H1 (cell line): ENCODE measurements around the gene XRN2. TPM values are rescaled to one million over a fixed set of nuclear protein-coding genes. Genes with fewer than 3 reads are reported as not detected.

Source experiments
- ATF2 ChIP-seq: IDR thresholded peaks from 2 replicates; pipeline ENCODE4 v1.6.1; 2012; ENCODE audit warnings: low read length, inconsistent platforms
- EP300 ChIP-seq, 2 experiments: IDR thresholded peaks; 1 replicate in 1 of 2; 2 replicates in 1 of 2; pipeline ENCODE4 v1.6.1; 2011 to 2012; ENCODE audit warnings: low read depth in 2 of 2, low read length in 2 of 2, mild to moderate bottlenecking in 2 of 2, borderline replicate concordance in 1 of 2, inconsistent platforms in 1 of 2, moderate library complexity in 1 of 2
- RAD21 ChIP-seq, 2 experiments: IDR thresholded peaks in 1 of 2; conservative IDR thresholded peaks in 1 of 2; 2 replicates each; pipeline ENCODE4 v1.6.1; 2011; ENCODE audit warnings: low read depth in 2 of 2, low read length in 2 of 2, improper control_type of control experiment in 1 of 2, inconsistent platforms in 1 of 2, mild to moderate bottlenecking in 1 of 2, moderate library complexity in 1 of 2
- polyA plus RNA-seq, 7 experiments: library from polyadenylated mRNA; depleted of rRNA in 3 of 7; stranded (reverse) in 5 of 7; unstranded in 2 of 7; fragments of >200 nt in 5 of 7; fragments of 200-250 nt in 2 of 7; gene quantifications; 1 replicate in 5 of 7; 2 replicates in 1 of 7; 4 replicates in 1 of 7; pipeline versions ENCODE4 v1.2.1 to v1.2.3, GENCODE V29; 2011 to 2013; ENCODE audit warnings: missing spikeins in 2 of 7, mixed read lengths in 2 of 7
- total RNA-seq: library from RNA; stranded (reverse); fragmentation: NEBNext Ultra II Directional; extraction: Animal tissue kit (Norgen Biotek cat#: 25700); gene quantifications from 2 replicates; pipeline ENCODE4 v1.2.1, GENCODE V29; 2021

The XRN2 gene
- total and polyA plus RNA-seq, 2 of the 8 experiments (the other 6 are each of a cell fraction or from before 2014, with no cell fraction given) = 60.3 to 139 TPM

DNA sequence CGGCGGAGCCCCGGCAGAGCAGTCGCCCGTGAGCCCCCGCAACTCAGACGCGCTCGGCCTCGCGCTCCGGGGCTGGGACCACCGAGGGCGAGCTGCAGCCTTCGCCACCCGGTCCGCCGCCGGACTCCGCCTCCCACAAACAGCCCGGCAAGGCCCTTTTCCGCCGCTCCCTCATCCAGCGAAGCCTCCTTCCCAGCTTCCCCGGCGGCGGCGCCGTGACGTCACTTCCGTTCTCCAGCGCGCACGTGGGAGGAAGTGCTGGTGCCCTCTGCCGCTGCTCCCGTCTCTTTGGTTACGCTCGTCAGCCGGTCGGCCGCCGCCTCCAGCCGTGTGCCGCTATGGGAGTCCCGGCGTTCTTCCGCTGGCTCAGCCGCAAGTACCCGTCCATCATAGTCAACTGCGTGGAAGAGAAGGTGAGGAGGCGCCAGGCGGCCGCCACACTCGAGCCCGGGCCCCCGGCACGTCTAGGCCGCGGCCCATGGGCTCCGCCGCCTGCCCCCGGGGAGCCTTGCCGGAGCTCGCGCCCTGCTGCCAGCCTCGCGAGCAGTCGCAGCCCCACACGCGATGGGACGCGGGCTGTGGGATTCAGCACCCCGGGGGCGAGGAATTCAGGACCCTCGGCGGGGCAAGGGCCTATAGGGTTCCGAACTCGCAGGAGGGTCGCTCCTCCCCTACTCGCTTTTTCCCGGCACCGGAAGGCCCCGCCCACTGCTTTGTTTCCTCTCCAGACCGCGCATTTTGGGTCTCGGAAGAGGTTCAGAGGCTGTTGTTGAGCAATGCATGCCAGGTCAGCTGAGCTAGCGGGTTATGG lies at the start of gene XRN2 (continued):
- TF ChIP-seq ATF2 (peak; percentile 90), EP300 (IDR thresholded peaks at IDR 0.05; ENCODE audit: borderline replicate concordance in 1 of 2, low read depth in 2 of 2, low read length in 2 of 2) (no peak; a peak in 1 of 3 replicates), RAD21 (IDR thresholded peaks at IDR 0.05 in 1 of 2, conservative IDR thresholded peaks at IDR 0.05 in 1 of 2; ENCODE audit: low read depth in 2 of 2, low read length in 2 of 2) (no peak)
